Subcutaneous preadipocyte (primary cell): ENCODE data around the gene SSTR5. TPM values are rescaled to one million over a fixed set of nuclear protein-coding genes. Genes with fewer than 3 reads are reported as not detected.

Experiments used
- total RNA-seq: library from RNA; depleted of rRNA; stranded (reverse); fragments of >200 nt; gene quantifications from 2 replicates; pipeline ENCODE4 v1.2.3, GENCODE V29; 2012

SSTR5 gene
- not detected in 2 replicates for total RNA-seq

DNA sequence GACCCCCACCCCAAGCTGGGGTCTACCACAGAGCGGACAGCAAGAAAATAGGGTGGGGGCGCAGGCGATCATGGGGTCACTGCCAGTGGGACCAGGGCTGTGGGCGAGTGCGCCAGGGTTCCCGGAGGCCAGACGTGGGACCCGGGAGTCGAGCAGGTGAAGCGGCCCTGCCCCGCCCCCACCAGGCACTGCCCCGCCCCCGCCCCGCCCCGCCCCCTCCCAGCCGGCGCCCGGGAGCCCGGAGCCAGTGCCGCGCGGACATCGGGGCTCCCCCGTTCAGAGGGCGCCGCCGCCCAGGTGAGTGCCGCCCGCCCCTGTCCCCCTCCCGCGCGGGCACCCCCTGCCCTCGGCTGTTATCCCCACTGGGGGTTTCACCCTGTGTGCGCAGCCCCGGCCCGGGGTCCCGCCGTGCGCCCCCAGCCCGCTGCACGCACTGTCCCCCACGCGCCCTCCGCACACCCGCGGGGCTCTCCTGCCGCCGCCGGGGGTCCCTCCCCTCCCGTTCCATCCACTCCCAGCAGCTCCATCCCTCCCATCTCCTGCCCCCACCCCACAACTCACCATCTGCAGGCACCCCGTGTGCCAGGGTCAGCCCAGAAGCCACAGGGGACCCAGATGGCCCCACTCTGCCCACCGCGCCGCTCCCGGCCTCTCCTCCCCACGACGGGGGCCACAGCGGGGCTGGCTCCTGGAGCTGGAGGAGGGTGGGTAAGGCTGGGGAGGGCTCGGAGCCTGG lies at the start of gene SSTR5:
TSS of gene SSTR5 (plus strand) at position 222 of the 736 bp plus-strand sequence. CDS start 6,122 bp downstream, outside the sequence.

DNA sequence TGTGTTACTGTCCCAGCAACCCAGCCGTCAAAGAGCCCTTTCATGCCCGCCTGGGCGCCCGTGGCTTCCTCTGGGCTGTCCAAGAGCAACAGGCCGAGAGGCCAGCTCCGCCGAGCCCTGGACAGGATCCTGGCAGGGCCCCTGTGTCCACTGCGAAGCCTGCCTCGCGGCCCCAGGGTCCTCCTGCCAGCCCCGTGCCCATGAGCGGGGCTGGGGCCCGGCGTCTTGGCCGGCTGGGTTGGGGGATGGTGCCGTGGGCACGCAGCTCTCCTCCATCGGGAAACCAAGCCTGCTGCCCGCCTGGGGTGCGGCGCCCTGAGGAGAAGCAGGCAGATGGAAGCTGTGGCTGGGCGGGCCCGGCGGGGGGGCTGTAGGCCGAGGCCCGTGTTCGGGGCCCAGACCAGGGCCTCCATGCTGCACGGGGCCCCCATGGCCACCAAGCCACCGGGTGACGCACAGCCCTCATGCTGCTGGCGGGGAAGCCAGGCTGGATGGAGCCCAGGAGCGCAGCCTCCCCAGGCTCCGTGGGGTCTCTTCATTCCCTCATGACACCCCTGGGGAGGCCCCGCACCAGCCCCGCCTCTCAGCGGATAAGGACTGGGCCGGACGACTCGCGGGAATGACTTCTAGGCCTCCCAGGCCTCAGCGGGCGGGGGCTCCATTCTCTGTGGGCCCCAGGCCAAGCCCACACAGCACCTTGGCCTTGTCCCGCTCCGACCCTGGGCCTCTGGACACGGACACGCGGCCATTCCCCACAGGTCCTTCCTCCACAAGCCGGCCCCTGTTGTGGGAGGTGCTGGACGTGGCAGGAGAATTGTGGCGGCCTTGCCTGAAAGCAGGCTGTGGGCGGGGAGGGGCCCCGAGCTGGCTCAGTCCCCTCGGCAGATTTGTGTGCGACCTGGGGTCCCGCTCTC lies 23.9 kb downstream of the SSTR5 start, which contains the start of gene C1QTNF8:
TSS of gene C1QTNF8 (minus strand) at position 76 of the 914 bp plus-strand sequence. CDS start 1,322 bp downstream, outside the sequence.

Other genes with a start within 250 kb of the SSTR5 start
- gene LMF1, start 101.8 kb upstream of the SSTR5 start, total RNA-seq: 11.1 and 18.0 TPM in 2 replicates
- under 0.01 and 0.78 TPM in 2 replicates for gene SOX8, start 91.0 kb upstream of the SSTR5 start, total RNA-seq
- gene C1QTNF8, start 23.5 kb downstream of the SSTR5 start, total RNA-seq: not detected in 2 replicates
- under 0.01 and 0.20 TPM in 2 replicates for gene CACNA1H, start 80.4 kb downstream of the SSTR5 start, total RNA-seq
- gene TPSG1, start 152.5 kb downstream of the SSTR5 start, total RNA-seq: not detected in 2 replicates
- gene TPSB2, start 157.4 kb downstream of the SSTR5 start, total RNA-seq: not detected in 2 replicates
- gene TPSAB1, start 168.0 kb downstream of the SSTR5 start, total RNA-seq: not detected in 2 replicates
- gene TPSD1, start 183.3 kb downstream of the SSTR5 start, total RNA-seq: not detected in 2 replicates
- gene UBE2I, start 236.9 kb downstream of the SSTR5 start, total RNA-seq: 46.7 and 58.3 TPM in 2 replicates